Renal cortical epithelial cell (primary cell): ENCODE measurements around the gene NOC3L. TPM values are rescaled to one million over a fixed set of nuclear protein-coding genes. Genes with fewer than 3 reads are reported as not detected.

Source experiments
- DNase-seq: peaks from one replicate; pipeline ENCODE4 v3.0.0-alpha.2; 2011; ENCODE audit warnings: low read depth
- total RNA-seq: library from RNA; depleted of rRNA; stranded (reverse); fragments of >200 nt; gene quantifications from 2 replicates; pipeline ENCODE4 v1.2.3, GENCODE V29; 2014

The NOC3L gene
- total RNA-seq, 1 donor from 2014 or later: 36.2 TPM

DNA sequence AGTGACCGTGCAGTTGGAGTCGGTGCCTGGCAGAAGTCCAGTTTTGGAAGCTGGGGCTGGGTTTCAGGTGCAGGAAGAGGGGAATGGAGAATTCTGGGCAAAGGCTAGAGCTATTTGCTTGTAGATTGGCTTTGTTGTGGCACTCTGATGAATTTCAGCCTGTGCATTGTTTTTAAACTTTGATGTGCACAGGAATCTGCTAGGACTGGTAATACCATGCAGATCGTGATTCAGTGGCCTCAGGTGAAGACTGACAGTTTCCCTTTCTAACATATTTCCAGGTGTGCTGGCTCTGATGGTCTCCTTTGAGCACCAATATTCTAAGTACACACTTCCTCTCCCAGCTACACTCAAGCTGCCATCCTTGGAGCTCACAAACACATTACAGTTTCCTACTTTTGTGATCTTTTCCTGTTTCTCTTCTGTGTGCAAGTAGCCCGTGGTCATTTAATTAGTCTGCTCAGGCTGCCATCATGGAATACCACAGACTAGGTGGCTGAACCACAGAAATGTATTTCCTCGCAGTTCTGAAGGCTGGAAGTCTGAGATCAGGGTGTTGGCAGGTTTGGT is 55.6 kb downstream of the NOC3L start:
- no peak for DNase-seq

DNA sequence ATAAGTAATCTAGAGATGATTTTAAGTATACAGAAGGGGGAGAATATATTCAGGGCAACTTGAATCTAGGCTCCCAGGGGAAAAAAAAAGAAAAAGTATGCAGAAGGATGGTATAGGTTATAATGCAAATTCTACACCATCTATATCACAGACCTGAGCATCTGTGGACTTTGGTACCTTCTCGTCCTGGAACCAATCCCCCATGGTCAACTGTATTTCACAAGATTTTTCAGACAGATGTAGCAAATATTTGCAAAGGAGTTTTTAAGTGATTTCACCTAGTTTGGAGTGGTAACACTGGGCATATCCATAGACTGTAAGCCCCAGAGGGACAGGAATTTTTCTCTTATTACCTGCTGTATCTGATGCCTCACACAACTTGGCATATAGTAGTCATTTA is 58.8 kb downstream of the NOC3L start:
- DNase-seq: no peak

DNA sequence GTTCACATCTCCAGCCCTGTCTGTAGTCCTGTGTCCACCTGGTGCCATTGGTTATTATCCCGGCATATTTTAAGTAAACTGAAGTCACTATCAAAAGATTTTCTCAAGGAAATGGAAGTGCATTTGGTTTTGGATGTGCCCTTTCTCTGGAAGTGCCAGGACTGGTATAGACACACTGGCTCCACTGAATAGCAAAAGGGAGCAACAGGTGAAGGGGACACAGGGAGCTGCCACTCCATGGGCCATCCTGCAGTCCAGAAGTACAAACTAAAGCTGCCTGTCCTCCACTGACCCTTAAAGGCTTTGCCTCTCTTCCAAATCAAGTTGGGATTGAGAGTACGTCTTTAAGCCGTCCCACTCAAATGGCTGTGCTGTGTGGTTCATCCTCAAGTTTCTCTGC is 62.7 kb downstream of the NOC3L start:
- DNase-seq: no peak

GRCh38 chr10:94299417-94299816 is 63.3 kb downstream of the NOC3L start:
- DNase-seq: peak; percentile 70

DNA sequence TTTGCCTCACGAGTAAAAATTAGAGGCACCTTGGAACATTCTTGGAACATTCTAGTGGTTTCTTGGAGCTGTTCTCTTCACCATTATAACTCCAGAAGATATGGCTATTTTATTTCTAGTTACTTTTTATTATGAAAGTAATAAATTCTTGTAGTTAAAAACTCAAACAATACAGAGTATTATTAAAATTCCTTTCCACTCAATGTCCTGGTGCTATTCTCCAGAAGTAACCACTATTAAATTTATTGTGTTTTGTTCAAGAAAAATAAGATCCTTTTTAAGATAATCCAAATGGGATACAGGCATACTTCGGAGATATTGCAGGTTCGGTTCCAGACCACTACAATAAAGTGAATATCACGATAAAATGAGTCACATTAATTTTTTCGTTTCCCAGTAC is 68.6 kb downstream of the NOC3L start:
- no peak for DNase-seq

GRCh38 chr10:94293354-94293753 is 69.4 kb downstream of the NOC3L start:
- DNase-seq: no peak

DNA sequence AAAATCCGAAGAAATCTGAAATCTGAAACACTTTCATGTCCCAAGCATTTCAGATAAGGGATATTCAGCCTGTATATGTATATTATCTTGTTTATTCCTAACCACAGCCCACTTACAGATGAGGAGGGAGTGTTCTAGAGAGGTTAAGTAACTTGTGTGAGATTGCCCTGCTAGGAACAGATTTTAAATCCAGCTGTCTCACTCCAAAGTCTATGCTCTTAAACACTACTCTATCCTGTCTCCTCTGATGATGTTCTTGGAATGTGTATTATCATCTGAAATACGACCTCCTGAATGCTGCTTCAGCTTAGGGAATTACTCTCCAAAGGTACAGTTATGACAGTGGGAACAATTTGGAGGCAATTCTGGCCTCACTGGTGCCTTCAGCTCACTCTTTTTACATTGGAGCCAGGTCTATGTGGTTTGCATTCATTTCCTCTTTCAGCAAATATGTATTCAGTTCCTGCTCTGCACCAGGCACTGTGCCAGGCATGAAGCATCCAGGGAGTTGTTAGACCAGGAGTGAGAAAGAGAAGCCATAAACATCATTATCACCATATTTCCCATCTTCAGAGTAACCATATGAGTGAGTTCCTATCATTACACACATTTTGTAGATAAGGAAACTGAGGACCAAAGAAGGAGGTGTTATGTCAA is 70.2 kb downstream of the NOC3L start:
- no peak for DNase-seq

- no peak for DNase-seq
Measured at GRCh38 chr10:94288361-94289101, 74.2 kb downstream of the NOC3L start.

GRCh38 chr10:94287336-94287735 is 75.4 kb downstream of the NOC3L start:
- no peak for DNase-seq

DNA sequence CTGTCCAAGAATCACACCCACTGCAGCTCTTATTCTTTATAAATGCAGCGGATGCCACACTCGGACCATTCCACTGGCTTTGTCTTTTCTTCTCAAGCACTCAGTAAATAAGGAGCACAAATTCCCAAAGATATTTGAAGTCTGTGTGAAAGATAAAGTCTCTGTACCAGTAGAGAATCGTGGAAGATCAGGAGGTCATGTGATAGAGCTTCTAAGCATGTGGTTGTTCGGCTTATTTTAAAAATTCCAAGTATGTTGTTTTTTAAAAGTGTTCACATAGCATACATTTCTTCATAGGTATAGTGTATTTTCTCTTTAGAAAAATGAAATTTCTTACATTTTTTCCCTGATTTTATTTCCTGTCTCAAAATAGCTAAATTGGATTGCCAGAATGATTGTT is 75.8 kb downstream of the NOC3L start:
- DNase-seq: no peak

- no peak for DNase-seq
Measured at GRCh38 chr10:94285271-94285670, 77.5 kb downstream of the NOC3L start.

Other genes with a start within 250 kb of the NOC3L start
- gene TBC1D12, start 39.6 kb upstream of the NOC3L start, total RNA-seq: 16.5 and 18.4 TPM in 2 replicates
- gene HELLS, start 182.8 kb upstream of the NOC3L start, total RNA-seq: 18.9 and 24.3 TPM in 2 replicates